A549 (cell line): ENCODE results near the gene RAB4B.

Experiments
- CHD4 ChIP-seq: fragments of 200-600 bp; sonication (generic); IDR thresholded peaks from 2 replicates; pipeline ENCODE4 v1.6.1; 2016; ENCODE audit warnings: antibody characterized with exemption, mild to moderate bottlenecking, borderline replicate concordance
- GATA3 ChIP-seq: IDR thresholded peaks from 2 replicates; pipeline ENCODE4 v1.6.1; 2012; ENCODE audit warnings: borderline replicate concordance
- KDM1A ChIP-seq: fragments of 200-600 bp; sonication (generic); IDR thresholded peaks from 2 replicates; pipeline ENCODE4 v1.6.1; 2016; ENCODE audit warnings: low read depth, mild to moderate bottlenecking
- POLR2A ChIP-seq: IDR thresholded peaks from 2 replicates; pipeline ENCODE4 v1.6.1; 2012; ENCODE audit warnings: mild to moderate bottlenecking, low read length
- RAD21 ChIP-seq, 2 experiments: fragments of >200 bp in 1 of 2; sonication (Bioruptor Twin) in 1 of 2; formaldehyde crosslinking in 1 of 2; IDR thresholded peaks in 1 of 2; conservative IDR thresholded peaks in 1 of 2; 2 replicates in 1 of 2; 3 replicates in 1 of 2; pipeline ENCODE4 v1.6.1; 2012 to 2018; ENCODE audit warnings: inconsistent platforms in 1 of 2
- RARB ChIP-seq: fragments of 250-450 bp; sonication (Bioruptor Pico); IDR thresholded peaks from 2 replicates; pipeline ENCODE4 v1.8.0; 2021; ENCODE audit warnings: mild to moderate bottlenecking, moderate library complexity
- TF ChIP-seq, protein P1 (sequence below): IDR thresholded peaks from 2 replicates; pipeline ENCODE4 v1.6.1; 2012
- TF ChIP-seq, protein P2 (sequence below): fragments of >200 bp; sonication (Bioruptor Twin); formaldehyde crosslinking; IDR thresholded peaks from 3 replicates; pipeline ENCODE4 v1.5.1; 2016

DNA sequence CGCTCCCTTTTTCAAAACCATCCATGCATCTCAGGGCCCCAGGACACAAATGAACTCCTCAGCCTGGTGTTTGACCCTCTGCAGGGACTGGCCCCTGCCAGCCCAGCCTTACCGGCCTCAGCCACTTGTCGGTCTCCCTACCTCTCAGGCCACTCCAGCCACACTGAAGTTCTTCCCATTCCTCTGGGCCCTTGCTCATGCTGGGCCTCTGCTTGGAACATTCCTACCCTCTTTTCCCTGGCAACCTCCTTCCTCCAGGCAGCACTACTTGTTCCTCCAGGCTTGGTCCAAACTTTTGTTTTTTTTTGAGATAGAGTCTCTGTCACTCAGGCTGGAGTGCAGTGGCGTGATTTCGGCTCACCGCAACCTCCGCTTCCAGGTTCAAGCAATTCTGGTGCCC lies 13.3 kb downstream of the RAB4B start:
- no peak for TF ChIP-seq GATA3
- TF ChIP-seq, protein P1, sequence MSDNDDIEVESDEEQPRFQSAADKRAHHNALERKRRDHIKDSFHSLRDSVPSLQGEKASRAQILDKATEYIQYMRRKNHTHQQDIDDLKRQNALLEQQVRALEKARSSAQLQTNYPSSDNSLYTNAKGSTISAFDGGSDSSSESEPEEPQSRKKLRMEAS: no peak
- TF ChIP-seq, protein P2, sequence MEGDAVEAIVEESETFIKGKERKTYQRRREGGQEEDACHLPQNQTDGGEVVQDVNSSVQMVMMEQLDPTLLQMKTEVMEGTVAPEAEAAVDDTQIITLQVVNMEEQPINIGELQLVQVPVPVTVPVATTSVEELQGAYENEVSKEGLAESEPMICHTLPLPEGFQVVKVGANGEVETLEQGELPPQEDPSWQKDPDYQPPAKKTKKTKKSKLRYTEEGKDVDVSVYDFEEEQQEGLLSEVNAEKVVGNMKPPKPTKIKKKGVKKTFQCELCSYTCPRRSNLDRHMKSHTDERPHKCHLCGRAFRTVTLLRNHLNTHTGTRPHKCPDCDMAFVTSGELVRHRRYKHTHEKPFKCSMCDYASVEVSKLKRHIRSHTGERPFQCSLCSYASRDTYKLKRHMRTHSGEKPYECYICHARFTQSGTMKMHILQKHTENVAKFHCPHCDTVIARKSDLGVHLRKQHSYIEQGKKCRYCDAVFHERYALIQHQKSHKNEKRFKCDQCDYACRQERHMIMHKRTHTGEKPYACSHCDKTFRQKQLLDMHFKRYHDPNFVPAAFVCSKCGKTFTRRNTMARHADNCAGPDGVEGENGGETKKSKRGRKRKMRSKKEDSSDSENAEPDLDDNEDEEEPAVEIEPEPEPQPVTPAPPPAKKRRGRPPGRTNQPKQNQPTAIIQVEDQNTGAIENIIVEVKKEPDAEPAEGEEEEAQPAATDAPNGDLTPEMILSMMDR: no peak
- TF ChIP-seq RARB (CRISPR knock-in tag): no peak
- no peak for TF ChIP-seq POLR2A
- no peak for TF ChIP-seq RAD21 (conservative IDR thresholded peaks at IDR 0.05 in 1 of 2, IDR thresholded peaks at IDR 0.05 in 1 of 2)
- no peak for TF ChIP-seq KDM1A
- TF ChIP-seq CHD4: no peak
